GM21825 (cell line): ENCODE results near the gene ADAMTS3.
"Not testable (repeated sequence)": the region's sequence is repeated elsewhere in the genome, so short reads cannot be mapped to it uniquely, and the experiment has no call there.

ENCODE experiments used
- ATAC-seq: cut with Tn5 transposase; IDR thresholded peaks from one replicate; pipeline ENCODE4 v1.9.1; 2021; ENCODE audit warnings: mild to moderate bottlenecking, moderate library complexity; ENCODE audit not compliant: unreplicated experiment

Gene ADAMTS3

GRCh38 chr4:72553540-72554337 is 15.3 kb downstream of the ADAMTS3 start:
- ATAC-seq = no peak

GRCh38 chr4:72552447-72552846 is 16.6 kb downstream of the ADAMTS3 start:
- no peak for ATAC-seq

- no peak for ATAC-seq
These were observed 22.6 kb downstream of the ADAMTS3 start for GRCh38 chr4:72546456-72546855.

- ATAC-seq = not testable (repeated sequence)
These were observed 28.3 kb downstream of the ADAMTS3 start for GRCh38 chr4:72540694-72541093.

GRCh38 chr4:72538006-72538405 is 31.0 kb downstream of the ADAMTS3 start:
- ATAC-seq = no peak

GRCh38 chr4:72536443-72536842 is 32.6 kb downstream of the ADAMTS3 start:
- no peak for ATAC-seq

- no peak for ATAC-seq
These were observed 37.2 kb downstream of the ADAMTS3 start for GRCh38 chr4:72531768-72532290.

- no peak for ATAC-seq
These were observed 37.7 kb downstream of the ADAMTS3 start for GRCh38 chr4:72531322-72531721.

- no peak for ATAC-seq
These were observed 39.7 kb downstream of the ADAMTS3 start for GRCh38 chr4:72529148-72529822.

GRCh38 chr4:72527038-72527646 is 41.9 kb downstream of the ADAMTS3 start:
- no peak for ATAC-seq

GRCh38 chr4:72525938-72526337 is 43.1 kb downstream of the ADAMTS3 start:
- ATAC-seq = no peak

GRCh38 chr4:72522440-72522839 is 46.6 kb downstream of the ADAMTS3 start:
- no peak for ATAC-seq

- no peak for ATAC-seq
These were observed 55.8 kb downstream of the ADAMTS3 start for GRCh38 chr4:72513227-72513626.

- ATAC-seq = no peak
These were observed 61.1 kb downstream of the ADAMTS3 start for GRCh38 chr4:72507860-72508419.

- ATAC-seq = no peak
These were observed 61.9 kb downstream of the ADAMTS3 start for GRCh38 chr4:72507167-72507566.

- peak; percentile 65 for ATAC-seq
These were observed 63.7 kb downstream of the ADAMTS3 start for GRCh38 chr4:72505314-72505744.

- ATAC-seq = no peak
These were observed 68.8 kb downstream of the ADAMTS3 start for GRCh38 chr4:72500214-72500613.

- ATAC-seq = no peak
These were observed 72.9 kb downstream of the ADAMTS3 start for GRCh38 chr4:72496119-72496518.

GRCh38 chr4:72494156-72494555 is 74.9 kb downstream of the ADAMTS3 start:
- no peak for ATAC-seq

- no peak for ATAC-seq
These were observed 79.8 kb downstream of the ADAMTS3 start for GRCh38 chr4:72489267-72489666.

GRCh38 chr4:72486991-72487390 is 82.0 kb downstream of the ADAMTS3 start:
- no peak for ATAC-seq
